Osteocyte (in vitro differentiated cells): ENCODE data around the gene PSMG4. TPM values are rescaled to one million over a fixed set of nuclear protein-coding genes. Genes with fewer than 3 reads are reported as not detected.

ENCODE experiments used
- DNase-seq: peaks from one replicate; pipeline ENCODE4 v3.0.0; 2021; ENCODE audit warnings: mixed read lengths; ENCODE audit not compliant: unreplicated experiment; ENCODE audit errors: extremely low spot score
- H3K27ac Mint-ChIP-seq: one replicate; pipeline ENCODE4 v1.8.0; 2021; ENCODE audit warnings: mild to moderate bottlenecking, mixed read lengths; ENCODE audit not compliant: unreplicated experiment
- H3K27me3 Mint-ChIP-seq: one replicate; pipeline ENCODE4 v1.8.0; 2021; ENCODE audit warnings: mixed read lengths; ENCODE audit not compliant: unreplicated experiment
- H3K36me3 Mint-ChIP-seq: one replicate; pipeline ENCODE4 v1.8.0; 2021; ENCODE audit warnings: mixed read lengths; ENCODE audit not compliant: unreplicated experiment
- H3K4me1 Mint-ChIP-seq: one replicate; pipeline ENCODE4 v1.8.0; 2021; ENCODE audit warnings: mixed read lengths; ENCODE audit not compliant: unreplicated experiment
- H3K4me3 Mint-ChIP-seq: one replicate; pipeline ENCODE4 v1.8.0; 2021; ENCODE audit warnings: mild to moderate bottlenecking, moderate library complexity, mixed read lengths; ENCODE audit not compliant: unreplicated experiment
- H3K9me3 Mint-ChIP-seq: one replicate; pipeline ENCODE4 v1.8.0; 2021; ENCODE audit warnings: mixed read lengths; ENCODE audit not compliant: unreplicated experiment
- CTCF ChIP-seq: fragments of 200-600 bp; sonication (generic); IDR thresholded peaks from 2 replicates; pipeline ENCODE4 v1.5.0; 2021; ENCODE audit warnings: antibody characterized with exemption, mild to moderate bottlenecking, moderate library complexity
- long read RNA-seq: library from polyadenylated mRNA; unstranded; transcript quantifications from one replicate; pipeline ENCODE4 v2.0.0, GENCODE V29; 2021
- total RNA-seq: library from RNA; stranded (reverse); gene quantifications from 2 replicates; pipeline ENCODE4 v1.2.1, GENCODE V29; 2021

The PSMG4 gene
- 20.4 and 22.0 TPM in 2 replicates for total RNA-seq
- long read RNA-seq, partial matches to known transcripts = 0 of 7 reads
- long read RNA-seq, other reads (novel, unspliced or antisense) = 5 of 7 reads

GRCh38 chr6:3258720-3259490 is at the start of gene PSMG4:
PSMG4 (plus strand) TSS chr6:3258947; CDS start chr6:3259023, 76 bp downstream.
- peak within 1 kb of the TSS; percentile 91 for H3K4me3 Mint-ChIP-seq
- peak within 1 kb of the TSS; percentile 91 for H3K27ac Mint-ChIP-seq
- no peak for TF ChIP-seq CTCF
- H3K36me3 Mint-ChIP-seq = peaks cover 3% of the 10 kb centered on the region
- H3K27me3 Mint-ChIP-seq = no peaks in the 10 kb centered on the region
- peak; percentile 98 for DNase-seq
- H3K4me1 Mint-ChIP-seq = peaks cover 26% of the 10 kb centered on the region
- peaks cover 6% of the 10 kb centered on the region for H3K9me3 Mint-ChIP-seq

- no peaks in the 10 kb centered on the region for H3K9me3 Mint-ChIP-seq
- peak overlapping the region; percentile 91 for H3K27ac Mint-ChIP-seq
- peak; percentile 86 for DNase-seq
- peaks cover 40% of the 10 kb centered on the region for H3K4me1 Mint-ChIP-seq
- no peaks in the 10 kb centered on the region for H3K27me3 Mint-ChIP-seq
- TF ChIP-seq CTCF = peak; percentile 41
- H3K4me3 Mint-ChIP-seq = peak overlapping the region; percentile 0
- H3K36me3 Mint-ChIP-seq = no peaks in the 10 kb centered on the region
Observed at GRCh38 chr6:3209114-3210023, 49.4 kb upstream of the PSMG4 start.

DNA sequence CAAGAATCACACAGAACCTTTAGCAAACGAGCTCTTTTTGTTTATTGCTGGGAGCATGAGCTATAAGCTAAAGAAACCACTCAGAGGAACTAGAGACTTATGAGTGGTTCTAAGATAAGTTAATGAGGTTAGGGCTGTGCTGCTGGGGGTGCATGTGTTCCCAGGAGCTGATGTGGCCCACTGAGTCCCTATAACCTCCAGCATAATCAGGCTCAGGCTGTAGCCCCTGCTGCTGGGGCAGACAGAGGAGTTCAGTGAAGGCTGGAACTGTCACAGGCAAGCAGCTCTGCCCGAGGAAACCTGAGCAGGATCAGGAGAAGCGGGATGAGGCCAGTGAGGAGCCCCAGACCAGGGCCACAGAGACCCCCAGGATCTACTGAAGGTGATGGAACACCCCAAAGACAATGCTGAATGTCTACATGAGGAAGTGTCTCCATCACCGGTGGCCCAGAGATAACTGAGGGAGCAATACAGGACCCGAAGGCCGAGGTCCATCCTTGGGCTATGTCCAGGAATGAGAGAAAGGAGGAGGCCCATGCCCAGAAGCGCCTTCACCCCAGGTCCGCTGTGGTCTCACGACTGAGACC is 48.6 kb upstream of the PSMG4 start:
- no peak for TF ChIP-seq CTCF
- peaks cover 46% of the 10 kb centered on the region for H3K4me1 Mint-ChIP-seq
- H3K36me3 Mint-ChIP-seq = no peaks in the 10 kb centered on the region
- no peak overlapping the region for H3K27ac Mint-ChIP-seq
- H3K9me3 Mint-ChIP-seq = no peaks in the 10 kb centered on the region
- peak; percentile 70 for DNase-seq
- no peaks in the 10 kb centered on the region for H3K27me3 Mint-ChIP-seq
- no peak overlapping the region for H3K4me3 Mint-ChIP-seq

DNA sequence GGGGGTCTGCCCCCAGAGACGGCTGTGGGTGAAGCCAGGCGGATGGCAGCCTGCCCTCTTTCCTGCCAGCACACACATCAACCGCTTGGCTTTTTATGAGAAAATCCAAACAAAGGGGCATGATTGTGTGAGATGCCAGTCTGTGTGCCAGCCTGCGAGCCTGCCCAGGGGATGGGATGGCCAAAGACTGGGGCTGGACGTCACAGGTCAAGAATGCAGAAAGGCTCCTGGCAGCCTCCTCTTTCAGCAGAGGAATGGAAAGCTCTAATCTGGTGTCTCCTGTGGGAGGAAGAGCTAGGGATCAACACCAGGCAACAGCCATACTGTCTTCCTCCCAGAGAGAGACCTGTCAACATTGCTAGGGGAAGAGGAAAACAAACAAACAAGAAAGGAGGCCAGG is 47.1 kb upstream of the PSMG4 start:
- H3K4me3 Mint-ChIP-seq = no peak overlapping the region
- peaks cover 38% of the 10 kb centered on the region for H3K4me1 Mint-ChIP-seq
- DNase-seq = peak; percentile 76
- peak overlapping the region; percentile 71 for H3K27ac Mint-ChIP-seq
- H3K27me3 Mint-ChIP-seq = no peaks in the 10 kb centered on the region
- H3K9me3 Mint-ChIP-seq = no peaks in the 10 kb centered on the region
- TF ChIP-seq CTCF = no peak
- no peaks in the 10 kb centered on the region for H3K36me3 Mint-ChIP-seq
